IPS DF 19.7 (cell line): ENCODE results near the gene DSCAML1.

Source experiments
- DNase-seq: peaks from one replicate; pipeline ENCODE4 v3.0.0-alpha.2; 2013; ENCODE audit warnings: low read depth, low spot score

Gene DSCAML1

DNA sequence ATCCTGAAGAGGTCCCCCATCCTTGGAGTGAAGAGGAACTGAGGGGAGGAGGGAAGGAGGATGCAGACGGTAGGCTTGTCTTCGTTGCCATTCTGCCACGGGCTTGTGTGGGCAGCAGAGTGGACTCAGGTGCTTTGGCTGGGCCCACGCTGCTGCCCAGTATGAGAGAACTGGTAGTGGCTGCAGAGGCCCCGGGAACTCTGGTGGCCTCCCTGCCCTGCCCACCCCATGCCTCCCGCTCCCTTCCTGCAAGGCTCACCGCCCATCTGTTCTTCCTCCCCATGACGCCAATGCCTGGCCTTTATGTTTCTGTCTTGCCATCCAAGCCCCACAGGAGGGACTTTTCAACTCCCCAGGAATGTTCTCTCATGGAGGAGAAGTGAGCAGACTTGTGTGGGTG is 157.4 kb downstream of the DSCAML1 start:
- DNase-seq: no peak

DNA sequence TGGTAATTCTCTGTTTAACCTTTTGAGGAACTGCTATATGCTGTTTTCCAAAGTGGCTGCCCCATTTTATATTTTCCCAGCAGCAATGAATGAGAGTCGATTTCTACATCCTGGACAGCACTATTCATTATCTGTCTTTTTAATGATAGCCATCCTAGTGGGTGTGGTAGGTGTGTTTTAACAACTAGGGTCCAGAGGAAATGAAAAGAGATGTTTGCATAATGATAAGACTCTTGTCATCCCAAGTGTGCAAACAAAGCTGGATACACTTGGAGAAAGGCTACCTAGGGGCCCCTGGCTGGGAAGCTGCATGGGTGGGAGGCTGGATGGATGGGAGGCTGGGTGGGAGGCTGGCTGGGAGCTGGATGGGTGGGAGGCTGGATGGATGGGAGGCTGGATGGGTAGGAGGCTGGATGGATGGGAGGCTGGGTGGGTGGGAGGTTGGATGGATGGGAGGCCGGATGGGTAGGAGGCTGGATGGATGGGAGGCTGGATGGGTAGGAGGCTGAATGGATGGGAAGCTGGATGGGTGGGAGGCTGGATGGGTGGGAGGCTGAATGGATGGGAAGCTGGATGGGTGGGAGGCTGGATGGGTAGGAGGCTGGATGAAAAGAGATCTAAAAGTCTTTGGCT is 158.0 kb downstream of the DSCAML1 start:
- DNase-seq: no peak

DNA sequence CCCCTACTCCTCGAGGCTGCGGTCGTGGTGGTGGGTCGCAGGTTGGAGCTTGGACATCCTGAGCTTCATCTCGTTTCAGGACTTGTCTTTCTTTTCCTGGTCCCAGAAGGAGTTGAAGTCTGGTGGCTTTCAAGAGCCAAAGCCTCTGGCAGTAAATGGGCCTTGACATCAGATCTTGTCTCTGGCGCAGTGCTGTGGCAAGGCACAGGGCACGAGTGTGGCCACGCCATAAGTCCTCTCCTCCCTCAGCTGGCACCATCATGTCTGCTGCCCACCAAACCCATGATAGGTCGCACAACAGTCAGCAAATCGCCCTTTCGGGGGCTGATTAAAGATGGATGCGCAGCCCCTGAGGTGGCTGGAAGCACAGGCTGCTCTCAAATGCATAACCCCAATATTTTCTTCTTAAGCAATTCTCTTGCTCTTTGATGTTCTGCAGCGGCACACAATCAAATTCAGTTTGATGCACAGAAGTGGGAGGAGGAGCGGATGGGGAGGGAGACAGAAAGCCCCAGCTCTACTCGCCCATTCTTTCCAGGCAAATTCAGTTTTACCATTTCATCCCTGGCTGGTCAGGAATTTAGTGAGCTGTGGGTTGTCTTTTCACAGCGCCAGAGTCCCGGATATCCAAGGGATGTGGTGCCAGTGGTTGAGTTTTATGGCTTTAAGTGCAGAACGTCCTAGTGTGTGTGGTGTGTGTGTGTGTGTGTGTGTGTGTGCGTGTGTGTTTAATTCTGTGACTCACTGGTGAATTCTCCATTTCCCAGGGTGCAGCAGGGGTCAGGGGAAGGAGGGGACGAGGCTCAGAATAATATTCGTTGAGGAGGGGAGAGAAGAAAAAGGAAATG is 162.0 kb downstream of the DSCAML1 start:
- DNase-seq: no peak

DNA sequence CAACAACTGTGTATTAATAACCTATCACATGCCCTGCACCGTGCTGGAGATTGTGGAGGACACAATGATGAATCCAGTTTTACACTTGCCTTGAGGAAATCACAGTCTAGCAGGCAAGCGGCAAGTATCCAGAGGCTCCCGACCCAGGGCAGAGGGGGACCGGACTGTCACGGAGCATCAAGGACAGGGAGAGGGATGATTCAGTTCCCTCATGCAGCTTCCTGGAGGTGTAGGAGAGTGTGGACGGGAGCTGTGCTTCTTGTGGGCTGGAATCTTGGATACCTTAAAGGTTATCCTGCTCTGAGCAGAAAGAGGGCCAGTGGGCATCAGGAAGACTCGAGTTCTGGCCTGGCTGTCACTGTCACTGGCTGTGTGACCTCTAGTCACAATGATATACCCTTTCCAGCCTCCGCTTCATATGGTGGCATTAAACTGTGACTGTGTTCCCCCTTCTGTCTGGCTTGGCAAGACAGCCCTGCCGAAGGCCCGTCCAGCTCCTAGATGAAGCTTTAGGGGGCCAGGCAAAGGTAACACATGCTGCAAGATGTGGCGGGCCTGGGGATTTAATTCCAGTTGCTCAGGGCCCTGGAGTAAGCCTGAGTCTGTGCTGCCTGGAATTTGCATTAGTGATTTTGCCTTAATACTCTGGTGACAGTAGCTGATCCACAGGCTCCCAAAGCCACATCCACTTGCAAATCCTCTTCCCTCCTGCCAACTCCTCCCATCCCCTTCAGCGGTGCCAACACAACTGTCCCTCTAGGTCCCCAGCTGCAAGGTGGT is 162.8 kb downstream of the DSCAML1 start:
- no peak for DNase-seq

DNA sequence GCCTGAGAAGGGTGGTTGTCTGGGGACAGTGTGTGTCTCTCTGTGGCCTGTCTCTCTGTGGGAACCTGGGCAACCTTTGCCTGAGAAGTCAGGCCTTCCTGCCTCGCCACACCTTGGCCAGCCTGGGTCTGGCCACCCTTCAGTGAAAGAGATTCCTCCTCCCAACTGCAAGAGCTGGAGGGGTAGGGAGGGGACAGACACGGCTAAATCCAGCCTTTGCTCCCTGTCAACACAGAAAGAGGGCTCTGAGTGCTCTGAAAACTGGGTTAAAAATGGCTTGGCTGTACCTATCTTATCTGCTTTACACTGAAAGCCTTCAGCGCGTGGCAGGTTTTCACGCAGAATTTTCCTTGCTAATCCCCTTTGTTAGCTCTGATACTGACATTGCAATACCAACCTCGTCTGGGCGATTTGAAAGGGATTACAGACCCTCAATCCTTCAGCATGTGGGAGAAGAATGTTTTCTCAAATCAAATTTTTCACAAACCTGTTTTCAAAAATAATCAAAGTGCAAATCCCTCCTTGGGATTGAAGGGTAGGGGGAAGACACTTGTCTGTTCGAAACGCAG is 163.7 kb downstream of the DSCAML1 start:
- no peak for DNase-seq

DNA sequence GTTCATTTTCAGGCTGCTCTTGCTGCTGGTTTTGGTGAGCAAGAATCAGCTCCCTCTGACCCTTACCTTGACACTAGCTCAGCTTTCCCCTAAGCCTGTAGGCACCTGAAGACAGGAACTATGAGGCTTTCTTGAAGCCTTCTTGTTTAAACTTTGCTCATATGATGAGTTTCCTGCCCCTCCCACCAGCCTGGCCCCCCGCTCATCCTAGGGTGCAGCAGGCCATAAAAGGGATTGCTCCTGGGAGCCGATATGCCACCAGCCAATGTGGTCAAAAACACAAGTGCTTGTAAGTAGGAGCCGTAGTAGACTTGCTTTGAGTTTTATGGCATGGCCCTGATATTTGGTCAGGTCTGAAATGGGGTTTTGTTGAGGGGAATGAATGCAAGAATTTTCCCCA is 164.7 kb downstream of the DSCAML1 start:
- DNase-seq: no peak

DNA sequence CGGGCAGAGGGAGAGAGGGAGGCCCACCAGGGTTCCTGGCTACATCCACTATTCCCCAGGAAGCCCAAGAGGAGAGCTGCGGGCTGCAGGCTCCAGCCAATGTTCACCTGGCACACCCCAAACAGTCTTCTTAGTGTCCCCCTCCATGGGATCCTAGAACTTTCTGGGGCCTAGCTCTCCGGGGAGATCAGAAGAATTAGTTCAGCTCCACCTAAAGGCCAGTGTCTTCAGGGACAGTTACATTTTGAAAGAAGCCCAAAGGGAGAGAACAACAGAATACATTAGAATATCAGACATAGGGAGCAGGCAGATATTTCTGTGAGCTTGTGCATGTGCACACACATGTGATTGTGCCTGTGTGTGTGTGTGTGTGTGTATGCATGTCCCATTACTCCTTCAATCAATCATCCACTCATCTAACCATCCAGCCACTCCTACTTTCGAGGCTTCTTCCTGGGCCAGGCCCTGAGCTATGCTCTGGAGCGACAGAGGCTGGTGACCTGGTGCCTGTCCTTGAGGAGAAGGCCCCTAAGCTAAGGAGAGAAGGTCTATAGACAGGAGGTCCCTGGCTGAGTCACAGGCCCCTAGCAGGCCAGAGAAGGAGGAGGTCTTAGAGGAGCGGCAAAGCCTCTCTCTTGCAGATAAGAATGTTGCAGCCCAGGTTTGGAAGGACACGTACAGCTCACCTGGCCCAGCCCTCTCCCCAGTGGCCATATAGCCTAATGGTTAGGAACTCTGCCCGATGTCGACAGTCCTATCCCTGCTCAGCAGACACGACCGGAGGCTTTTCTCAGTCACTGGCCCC is 165.5 kb downstream of the DSCAML1 start:
- no peak for DNase-seq

DNA sequence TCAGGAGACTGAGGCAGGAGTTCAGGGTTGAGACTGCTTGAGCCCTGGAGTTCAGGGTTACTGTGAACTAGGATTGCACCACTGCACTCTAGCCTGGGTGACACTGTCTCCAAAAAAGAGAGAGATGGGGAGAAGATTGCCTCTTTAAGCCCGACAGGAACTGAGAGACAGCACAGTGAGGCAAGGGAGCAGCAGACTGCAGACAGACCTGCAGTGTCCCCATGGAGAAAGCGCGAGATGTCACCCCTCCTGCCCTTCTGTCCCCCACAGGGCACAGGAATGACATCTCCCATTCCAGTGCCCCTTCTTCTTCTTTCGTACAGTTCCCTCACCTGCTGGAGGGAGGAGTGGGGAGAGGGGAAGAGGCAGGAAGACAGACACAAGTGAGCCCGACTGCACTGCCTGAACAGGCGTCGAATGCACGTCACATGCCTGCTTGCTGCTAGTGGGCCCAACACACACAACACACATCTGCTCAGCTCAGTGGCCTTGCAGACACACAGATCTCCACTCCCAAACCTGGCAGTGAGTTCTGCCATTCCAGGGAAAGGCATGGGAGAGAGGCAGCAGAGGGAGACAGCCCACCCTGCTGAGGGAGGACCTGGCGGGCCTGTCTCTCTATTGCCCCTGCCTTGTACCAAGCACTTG is 167.0 kb downstream of the DSCAML1 start:
- no peak for DNase-seq

DNA sequence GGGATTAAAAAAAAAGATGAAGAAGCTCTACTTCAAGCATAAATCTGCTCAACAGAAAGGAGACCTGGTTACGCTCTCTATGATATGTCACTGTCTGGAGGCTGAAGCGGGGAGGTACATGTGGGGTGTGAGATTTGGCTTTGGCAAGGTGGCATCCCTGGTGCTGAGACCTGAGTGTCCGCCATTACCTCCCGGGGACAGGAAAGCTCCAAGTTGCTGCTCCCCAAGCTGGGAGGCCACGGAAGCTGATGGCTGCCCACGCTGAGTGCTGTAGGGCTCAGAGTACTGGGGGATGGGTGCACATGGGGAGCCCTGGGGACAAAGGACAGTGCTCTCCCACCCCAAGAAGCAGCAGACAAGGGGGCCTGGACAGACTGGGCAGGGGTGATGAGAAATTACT is 167.9 kb downstream of the DSCAML1 start:
- DNase-seq: no peak

DNA sequence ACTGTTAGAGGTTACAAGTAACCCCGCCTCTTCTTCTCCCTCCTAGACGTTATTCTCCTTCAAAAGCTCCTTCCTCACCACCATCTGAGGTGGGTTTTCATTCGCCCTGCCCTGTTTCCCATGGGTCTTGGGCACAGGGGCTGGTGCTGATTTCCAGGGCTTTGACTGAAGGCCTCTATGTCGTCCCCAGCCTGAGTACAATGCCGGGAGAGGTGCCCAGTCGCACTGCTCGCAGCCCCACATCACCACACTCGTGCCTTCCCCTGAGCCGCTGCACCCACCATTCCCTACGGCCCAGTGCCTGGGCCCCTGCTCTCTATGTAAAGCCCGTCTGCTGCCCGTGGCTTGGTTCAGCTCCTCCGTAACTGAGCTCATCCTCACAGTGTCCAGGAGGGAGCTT is 169.8 kb downstream of the DSCAML1 start:
- DNase-seq: no peak

DNA sequence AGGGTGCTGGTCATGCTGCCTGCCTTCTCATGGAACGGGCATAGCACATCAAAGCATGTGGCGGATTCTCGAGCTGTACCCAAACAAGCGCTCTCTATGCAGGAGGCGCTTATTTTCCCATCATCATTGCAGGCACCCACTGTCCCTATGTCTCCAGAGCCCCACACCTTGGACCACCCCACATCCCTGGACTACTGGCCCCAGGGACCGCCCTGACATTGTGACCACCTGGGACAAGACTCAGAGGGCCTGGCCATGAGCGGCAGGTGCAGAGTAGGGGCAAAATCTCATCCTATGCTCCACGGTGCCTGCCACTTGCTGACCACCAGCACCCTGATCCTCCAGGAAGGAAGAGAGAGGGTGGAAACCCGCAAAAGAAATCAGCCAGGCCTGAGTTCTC is 170.4 kb downstream of the DSCAML1 start:
- no peak for DNase-seq

DNA sequence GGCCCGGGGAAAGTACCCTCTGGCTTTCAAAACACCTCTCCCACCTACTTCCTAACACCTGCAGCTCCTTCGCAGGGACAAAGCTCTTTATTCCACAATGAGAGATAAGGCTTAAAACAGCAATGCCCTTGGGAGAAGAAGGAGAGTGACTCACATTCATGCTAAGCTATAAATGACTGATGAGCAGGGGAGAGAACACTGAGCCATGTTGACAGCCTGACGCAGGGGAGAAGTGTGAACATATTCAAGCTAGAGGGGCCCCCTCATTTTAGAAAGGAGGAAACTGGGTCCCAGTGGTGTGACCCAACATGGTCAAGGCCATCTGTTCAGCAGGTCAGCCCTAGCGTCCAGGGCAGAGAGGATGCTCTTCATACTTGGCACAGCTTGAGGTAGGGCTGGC is 171.8 kb downstream of the DSCAML1 start:
- no peak for DNase-seq

DNA sequence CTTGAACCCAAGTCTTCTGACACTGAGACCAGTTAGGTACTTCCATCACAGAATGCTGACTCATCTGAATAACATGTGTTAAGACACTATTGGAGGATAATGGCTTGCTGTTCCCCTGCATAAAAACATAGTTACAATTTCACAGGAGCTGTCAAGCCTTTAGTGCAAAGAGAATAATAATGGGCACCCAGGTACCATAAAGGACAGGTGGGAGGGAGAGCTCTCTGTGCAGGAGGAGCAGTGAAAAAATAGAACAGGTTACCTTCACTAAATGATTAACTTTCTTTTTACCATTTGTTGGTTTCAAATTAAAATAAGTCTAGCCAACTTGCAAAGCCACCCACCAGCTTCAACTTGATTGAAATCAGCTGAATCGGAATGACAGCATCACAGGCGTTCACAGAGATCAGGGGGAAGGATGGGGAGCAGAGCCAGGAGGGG is 173.2 kb downstream of the DSCAML1 start:
- no peak for DNase-seq

DNA sequence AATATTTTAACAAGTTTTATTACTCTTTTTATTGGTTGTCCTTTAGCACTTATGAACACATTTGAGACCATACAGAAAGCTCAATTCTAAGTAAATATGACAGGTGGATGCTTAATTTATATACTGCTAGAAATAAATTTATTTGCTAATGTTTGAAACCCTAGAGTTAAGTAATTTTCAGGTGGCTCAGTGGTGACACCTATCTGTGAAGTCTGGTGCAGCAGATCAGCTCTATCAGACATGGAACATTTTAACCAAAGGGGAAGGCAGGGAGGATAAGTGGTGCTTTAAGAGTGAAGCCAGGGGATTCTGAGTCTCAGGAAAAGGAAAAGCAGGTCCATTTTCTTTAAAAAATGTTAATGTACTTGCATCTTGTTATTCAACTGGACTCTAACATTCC is 175.8 kb downstream of the DSCAML1 start:
- DNase-seq: no peak

DNA sequence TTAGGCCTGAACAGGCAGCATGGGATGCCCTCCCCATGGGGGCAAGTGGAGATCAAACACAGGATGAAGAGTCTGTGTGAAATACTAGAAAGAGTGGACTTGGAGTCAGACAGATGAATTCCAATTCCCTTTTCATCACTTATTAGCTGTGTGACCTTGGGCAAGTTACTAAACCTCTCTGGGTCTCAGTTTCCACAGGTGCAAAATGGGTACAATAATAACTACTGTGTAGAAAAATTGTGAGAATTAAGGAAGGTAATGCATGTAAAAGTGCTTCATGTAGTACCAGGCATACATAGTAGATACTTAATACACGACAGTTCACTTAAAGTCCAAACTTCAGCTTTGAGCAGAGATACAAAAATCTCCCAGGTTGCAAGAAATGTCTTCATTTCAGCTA is 176.4 kb downstream of the DSCAML1 start:
- DNase-seq: no peak

DNA sequence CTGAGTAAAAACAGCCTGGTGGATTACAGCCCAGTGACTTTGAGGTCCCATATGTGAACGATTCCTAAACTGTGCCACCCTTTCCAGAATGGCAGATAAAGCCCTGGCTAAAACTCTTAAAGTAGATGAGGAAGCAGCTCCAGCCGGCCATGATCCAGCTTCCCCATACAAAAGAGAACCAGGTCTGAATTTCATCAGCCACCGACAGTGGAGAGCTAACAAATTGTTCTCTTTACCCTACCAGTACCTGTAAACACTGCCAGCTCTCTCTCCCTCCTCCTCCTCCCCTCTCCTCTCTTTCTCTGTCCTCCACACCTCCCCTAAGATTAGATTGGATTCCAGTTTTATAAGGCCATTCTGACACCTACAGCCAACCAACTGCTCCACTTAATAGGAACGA is 176.9 kb downstream of the DSCAML1 start:
- DNase-seq: no peak

DNA sequence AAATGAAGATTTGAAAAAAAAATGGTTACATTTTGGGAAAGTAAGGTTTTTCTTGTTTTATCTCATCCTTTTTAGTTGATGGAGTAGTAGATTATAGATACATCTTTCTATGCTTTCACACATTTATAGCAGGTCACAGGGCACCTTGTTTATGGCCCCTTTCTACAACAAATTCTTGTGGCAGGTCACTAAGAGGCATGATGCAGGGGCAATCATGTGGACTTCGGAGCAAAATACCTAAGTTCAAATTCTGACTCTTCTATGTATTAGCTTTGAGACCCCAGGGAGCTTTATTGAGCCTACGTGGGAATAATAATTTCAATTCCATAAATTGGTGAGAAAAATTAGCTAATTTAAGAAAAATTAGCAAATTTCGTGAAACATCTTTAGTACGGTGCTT is 177.4 kb downstream of the DSCAML1 start:
- no peak for DNase-seq

DNA sequence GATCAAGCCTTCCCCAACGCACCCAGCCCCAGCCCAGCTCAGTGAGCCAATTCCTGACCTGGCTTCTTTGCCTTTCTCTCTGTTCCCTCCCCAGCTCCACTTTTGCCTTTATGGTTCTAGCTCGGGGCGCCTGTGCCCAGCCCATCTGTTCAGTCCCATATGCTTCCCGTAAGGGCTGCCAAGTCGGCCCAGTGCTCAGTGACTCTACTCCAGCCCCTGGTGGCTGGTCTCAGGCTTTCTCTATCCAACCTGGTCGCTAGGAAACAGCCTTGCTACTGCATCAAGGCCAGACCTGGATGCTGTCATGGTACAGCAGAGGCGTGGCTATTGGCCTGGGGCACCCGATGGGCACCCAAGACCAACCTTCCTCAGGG is 178.0 kb downstream of the DSCAML1 start:
- DNase-seq: peak; percentile 33

DNA sequence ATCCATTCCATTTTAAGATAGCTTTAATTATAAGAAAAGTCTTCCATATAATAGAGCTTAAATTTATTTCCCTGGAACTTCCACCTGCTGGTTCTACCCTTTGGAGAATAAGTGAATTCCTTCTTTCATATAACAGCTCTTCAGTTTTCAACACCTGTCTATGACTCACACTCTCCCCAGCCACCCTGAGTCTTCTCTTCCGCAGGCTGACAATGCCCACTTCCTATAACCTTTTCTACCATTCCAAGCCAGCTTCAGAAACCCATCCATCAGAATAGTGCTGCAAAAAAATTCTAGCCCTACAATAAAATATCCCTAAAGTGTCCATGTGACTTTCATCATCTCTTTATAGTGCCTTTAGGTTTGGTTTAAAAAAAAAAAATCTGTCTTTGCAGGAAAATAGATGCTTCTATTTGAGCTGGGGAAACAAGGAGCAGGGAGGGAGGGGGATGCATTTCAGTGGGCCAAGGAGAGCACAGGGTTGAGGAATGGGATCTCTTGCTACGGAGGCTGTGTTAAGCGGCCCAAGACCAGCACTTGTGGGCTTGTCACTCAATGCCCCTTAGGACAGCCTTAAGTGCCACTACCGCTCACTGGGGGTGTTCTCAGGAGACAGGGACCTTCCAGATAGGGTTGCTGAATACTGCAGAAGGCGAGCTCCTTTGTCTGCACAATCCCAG is 178.6 kb downstream of the DSCAML1 start:
- DNase-seq: no peak

DNA sequence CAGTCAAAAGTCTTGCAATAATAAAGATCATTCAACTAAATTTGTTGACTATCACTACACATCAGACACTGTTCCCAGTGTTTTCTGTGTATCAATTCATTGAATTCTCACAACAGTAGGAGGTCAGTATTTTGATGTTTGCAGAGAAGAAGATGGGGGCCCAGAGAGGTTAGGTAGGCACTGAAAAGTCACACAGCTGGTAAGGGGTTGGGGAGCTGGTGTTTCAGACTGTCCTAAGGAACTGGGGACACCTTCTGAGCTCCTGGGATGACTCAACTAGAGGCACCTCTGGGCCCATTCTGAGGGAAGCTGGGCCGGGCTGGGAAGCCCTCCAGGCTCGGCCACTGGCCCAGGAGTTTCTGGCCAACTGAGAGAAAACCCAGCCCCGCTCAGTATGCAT is 180.0 kb downstream of the DSCAML1 start:
- DNase-seq: no peak
